Kidney (tissue), 14 donors: Measurements from ENCODE around the gene SIDT1. TPM values are rescaled to one million over a fixed set of nuclear protein-coding genes. Genes with fewer than 3 reads are reported as not detected.

Experiments
- DNase-seq, 5 donors: peaks; one replicate each; pipeline ENCODE4 v3.0.0-alpha.2; 2013 to 2020
- FAIRE-seq: peaks from 2 replicates; lab custom pipeline; 2012; peaks lifted over from hg19 to GRCh38; lab: Jason Lieb, UNC
- H3K27ac ChIP-seq, 2 donors: one replicate each; pipeline ENCODE4 v1.7.0; 2013; ENCODE audit warnings: low read depth in 2 of 2, low read length in 2 of 2, inconsistent platforms in 1 of 2
- H3K27me3 ChIP-seq: one replicate; pipeline ENCODE4 v1.7.1; 2013; ENCODE audit warnings: low read length, inconsistent platforms; ENCODE audit not compliant: control insufficient read depth, insufficient read depth
- H3K36me3 ChIP-seq, 3 donors: one replicate each; pipeline versions ENCODE4 v1.7.0 to v1.7.1; 2013; ENCODE audit warnings: low read length in 3 of 3, control low read depth in 1 of 3, inconsistent platforms in 1 of 3; ENCODE audit not compliant: insufficient read depth in 3 of 3, control insufficient read depth in 2 of 3
- H3K4me1 ChIP-seq, 3 donors: one replicate each; pipeline versions ENCODE4 v1.7.0 to v1.7.1; 2013; ENCODE audit warnings: low read length in 3 of 3, inconsistent platforms in 1 of 3, low read depth in 1 of 3; ENCODE audit not compliant: control insufficient read depth in 2 of 3, insufficient read depth in 2 of 3
- H3K4me3 ChIP-seq, 3 donors: one replicate each; pipeline versions ENCODE4 v1.7.0 to v1.8.1; 2013; ENCODE audit warnings: low read length in 3 of 3, control low read depth in 1 of 3, inconsistent platforms in 1 of 3
- H3K9ac ChIP-seq, 3 donors: one replicate each; pipeline versions ENCODE4 v1.7.0 to v1.7.1; 2013; ENCODE audit warnings: low read length in 3 of 3, control low read depth in 1 of 3, inconsistent platforms in 1 of 3
- H3K9me3 ChIP-seq, 3 donors: one replicate each; pipeline versions ENCODE4 v1.7.0 to v1.7.1; 2013; ENCODE audit warnings: low read length in 3 of 3, control low read depth in 1 of 3, inconsistent platforms in 1 of 3; ENCODE audit not compliant: control insufficient read depth in 2 of 3, insufficient read depth in 1 of 3
- intact Hi-C: fragments of 100-400 bp; cut with DNase I; formaldehyde crosslinking; loops from one replicate; pipeline ENCODE4 v1.11.1; 2022
- polyA plus RNA-seq: library from polyadenylated mRNA; stranded (reverse); fragments of 350-450 nt; fragmentation: Illumina TruSeq; extraction: RNeasy Lipid Tissue Mini Kit (QIAGEN cat#74804); gene quantifications from one replicate; pipeline ENCODE4 v1.2.3, GENCODE V29; 2014; ENCODE audit warnings: low read depth, low replicate concordance; ENCODE audit not compliant: insufficient read depth
- total RNA-seq: library from RNA; stranded (reverse); fragmentation: NEBNext Ultra II Directional; extraction: Animal tissue kit (Norgen Biotek cat#: 25700); gene quantifications from one replicate; pipeline ENCODE4 v1.2.1, GENCODE V29; 2021
- TF ChIP-seq, protein P1 (sequence below): IDR thresholded peaks from 3 replicates; pipeline ENCODE4 v1.5.1; 2012; ENCODE audit warnings: mild to moderate bottlenecking, moderate library complexity, borderline replicate concordance; ENCODE audit not compliant: insufficient read depth; ENCODE audit errors: extremely low read depth
- donor health status: control.
- donor health status: control.
- donor health status: control.
- donor health status: control.
- donor health status: control.
- donor health status: DM: yes; HTN: yes; CAD: no.
- donor health status: Normal renal cell carcinoma (clear cell type).

The SIDT1 gene
- total and polyA plus RNA-seq, 2 donors from 2014 or later: 0.92 to 4.9 TPM

DNA sequence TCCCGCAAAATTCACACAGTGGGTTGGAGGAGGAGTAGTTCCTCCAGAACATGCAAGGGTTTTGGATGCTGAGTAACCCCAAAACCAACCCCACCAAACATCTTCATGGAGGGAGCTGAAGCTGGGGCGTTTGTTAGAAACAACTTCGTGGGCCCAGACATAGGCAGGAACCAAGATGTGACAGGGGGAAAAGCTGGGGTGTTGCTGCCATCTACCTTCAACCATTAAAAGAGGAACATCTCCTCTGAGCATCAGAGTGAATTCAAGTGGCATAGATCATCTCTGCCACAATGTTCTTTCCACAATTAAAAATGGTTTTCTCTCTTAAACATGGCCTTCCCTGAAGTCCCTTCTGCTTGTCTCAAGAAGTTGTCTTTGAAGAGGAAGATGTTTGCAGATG is 20.5 kb downstream of the SIDT1 start:
- DNase-seq (no peak), FAIRE-seq (no peak)
- Histone ChIP-seq H3K4me3 (no peak overlapping the region), H3K4me1 (no peaks in the 10 kb centered on the region), H3K9ac (no peak overlapping the region), H3K36me3 (no peaks in the 10 kb centered on the region), H3K27me3 (no peaks in the 10 kb centered on the region), H3K9me3 (no peaks in the 10 kb centered on the region), H3K27ac (no peak overlapping the region)
- intact Hi-C loops: no loop called here
- TF ChIP-seq, protein P1, sequence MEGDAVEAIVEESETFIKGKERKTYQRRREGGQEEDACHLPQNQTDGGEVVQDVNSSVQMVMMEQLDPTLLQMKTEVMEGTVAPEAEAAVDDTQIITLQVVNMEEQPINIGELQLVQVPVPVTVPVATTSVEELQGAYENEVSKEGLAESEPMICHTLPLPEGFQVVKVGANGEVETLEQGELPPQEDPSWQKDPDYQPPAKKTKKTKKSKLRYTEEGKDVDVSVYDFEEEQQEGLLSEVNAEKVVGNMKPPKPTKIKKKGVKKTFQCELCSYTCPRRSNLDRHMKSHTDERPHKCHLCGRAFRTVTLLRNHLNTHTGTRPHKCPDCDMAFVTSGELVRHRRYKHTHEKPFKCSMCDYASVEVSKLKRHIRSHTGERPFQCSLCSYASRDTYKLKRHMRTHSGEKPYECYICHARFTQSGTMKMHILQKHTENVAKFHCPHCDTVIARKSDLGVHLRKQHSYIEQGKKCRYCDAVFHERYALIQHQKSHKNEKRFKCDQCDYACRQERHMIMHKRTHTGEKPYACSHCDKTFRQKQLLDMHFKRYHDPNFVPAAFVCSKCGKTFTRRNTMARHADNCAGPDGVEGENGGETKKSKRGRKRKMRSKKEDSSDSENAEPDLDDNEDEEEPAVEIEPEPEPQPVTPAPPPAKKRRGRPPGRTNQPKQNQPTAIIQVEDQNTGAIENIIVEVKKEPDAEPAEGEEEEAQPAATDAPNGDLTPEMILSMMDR: no peak

DNA sequence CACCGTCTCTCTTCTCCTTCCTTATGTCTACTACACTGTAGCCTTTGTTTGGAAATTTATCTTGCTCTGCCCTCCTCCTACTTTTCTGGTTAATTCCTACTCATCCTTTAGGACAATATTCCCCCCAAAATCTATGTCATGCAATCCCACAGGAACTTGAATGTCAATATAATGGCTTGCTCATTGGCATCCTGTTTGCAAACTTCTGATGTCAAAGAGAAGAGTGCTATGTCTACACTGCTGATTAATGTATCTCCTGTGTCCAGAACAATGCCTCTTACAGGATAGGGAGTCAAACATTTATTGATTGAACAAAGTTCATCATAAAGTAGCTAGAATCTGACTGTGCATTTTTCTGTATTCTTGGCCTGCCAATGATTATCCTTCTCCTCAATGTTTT is 22.8 kb downstream of the SIDT1 start:
- Histone ChIP-seq H3K36me3 (no peaks in the 10 kb centered on the region), H3K4me1 (no peaks in the 10 kb centered on the region), H3K4me3 (no peak overlapping the region), H3K9me3 (no peaks in the 10 kb centered on the region), H3K9ac (no peak overlapping the region), H3K27ac (no peak overlapping the region), H3K27me3 (no peaks in the 10 kb centered on the region)
- DNase-seq (no peak), FAIRE-seq (no peak)
- intact Hi-C loops: no loop called here
- TF ChIP-seq, protein P1: no peak

- H3K9ac ChIP-seq: no peak overlapping the region
- intact Hi-C loops: no loop called here
- no peak for FAIRE-seq
Measured at GRCh38 chr3:113556316-113556945, 24.1 kb downstream of the SIDT1 start.

More at GRCh38 chr3:113556316-113556945, 24.1 kb downstream of the SIDT1 start:
- Histone ChIP-seq H3K27ac (no peak overlapping the region), H3K36me3 (no peaks in the 10 kb centered on the region), H3K4me1 (peaks cover 0 to 6% (median 0%) of the 10 kb centered on the region in 3 donors), H3K27me3 (no peaks in the 10 kb centered on the region), H3K4me3 (no peak overlapping the region), H3K9me3 (no peaks in the 10 kb centered on the region)
- peak in 2 of 5 donors; percentile 19 to 41 for DNase-seq
- TF ChIP-seq, protein P1: no peak
